Colonic mucosa (tissue), 4 donors: ENCODE data around the gene GNAS. TPM values are rescaled to one million over a fixed set of nuclear protein-coding genes. Genes with fewer than 3 reads are reported as not detected.
"Not testable (repeated sequence)": the region's sequence is repeated elsewhere in the genome, so short reads cannot be mapped to it uniquely, and the experiment has no call there.

Experiments used
- DNase-seq: peaks from one replicate; pipeline ENCODE4 v3.0.0-alpha.2; 2020
- H3K27ac ChIP-seq: fragments of 200-600 bp; one replicate; pipeline ENCODE4 v1.8.0; 2021
- H3K27me3 ChIP-seq: fragments of 200-600 bp; one replicate; pipeline ENCODE4 v1.8.0; 2021
- H3K36me3 ChIP-seq: fragments of 200-600 bp; one replicate; pipeline ENCODE4 v1.8.0; 2021
- H3K4me1 ChIP-seq: fragments of 200-600 bp; one replicate; pipeline ENCODE4 v1.8.0; 2021; ENCODE audit warnings: mild to moderate bottlenecking
- H3K4me3 ChIP-seq: fragments of 200-600 bp; one replicate; pipeline ENCODE4 v1.8.0; 2021
- H3K9ac ChIP-seq, 2 donors: one replicate each; pipeline ENCODE4 v1.7.0; 2013; ENCODE audit warnings: control low read depth in 2 of 2, low read depth in 2 of 2, low read length in 2 of 2
- H3K9me3 ChIP-seq: fragments of 200-600 bp; one replicate; pipeline ENCODE4 v1.8.0; 2021
- intact Hi-C: fragments of 100-400 bp; cut with DNase I; formaldehyde crosslinking; loops from one replicate; pipeline ENCODE4 v1.14.1; 2022
- total RNA-seq, 2 donors: library from RNA; stranded (reverse); fragmentation: NEBNext Ultra II Directional in 1 of 2; extraction: Animal tissue kit (Norgen Biotek cat#: 25700) in 1 of 2; gene quantifications; one replicate each; pipeline ENCODE4 v1.2.1, GENCODE V29; 2021
- TF ChIP-seq, protein P1 (sequence below): fragments of 200-600 bp; IDR thresholded peaks from one replicate; pipeline ENCODE4 v1.8.0; 2022; ENCODE audit warnings: antibody characterized with exemption, mild to moderate bottlenecking
- donor health status: healthy.
- donor health status: DM: no; HTN: no; CAD: no.
- donor health status: DM: no; HTN: no; CAD: no.

The GNAS gene
- total RNA-seq, 2 donors from 2014 or later: 683 to 715 TPM

DNA sequence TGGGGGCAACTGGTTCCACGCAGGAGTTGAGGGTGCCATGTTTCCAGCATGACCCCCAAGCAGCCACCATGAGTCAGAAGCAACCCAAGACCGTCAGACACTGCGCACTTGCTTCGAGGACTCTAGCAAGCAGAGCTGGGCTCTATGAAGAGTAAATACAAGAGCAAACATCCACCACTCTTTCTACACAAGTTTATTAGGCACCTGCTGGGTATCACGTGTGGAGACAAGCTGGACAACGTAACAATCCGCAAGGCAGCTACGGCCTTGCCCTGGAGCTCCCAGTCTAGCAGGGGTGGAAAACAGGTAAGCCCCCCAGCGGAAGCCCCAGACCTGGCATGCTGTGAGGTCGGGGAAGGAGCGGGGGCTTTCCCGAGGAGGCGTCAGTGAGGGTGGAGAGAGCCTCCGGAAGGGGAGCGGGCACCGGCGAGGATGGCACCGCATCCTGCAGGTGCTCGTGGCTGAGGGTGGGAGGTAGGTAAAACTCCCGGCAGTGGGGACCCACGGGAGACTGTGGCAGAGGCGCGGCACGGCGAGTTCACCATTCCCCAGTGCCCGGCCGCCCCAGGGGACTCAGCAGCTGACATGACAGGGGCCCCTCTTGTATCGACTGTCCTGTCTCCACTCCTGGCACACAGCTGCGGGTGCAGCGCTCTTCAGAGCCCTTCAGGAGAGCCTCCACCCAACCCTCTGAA lies 35.4 kb upstream of the GNAS start:
- TF ChIP-seq, protein P1, sequence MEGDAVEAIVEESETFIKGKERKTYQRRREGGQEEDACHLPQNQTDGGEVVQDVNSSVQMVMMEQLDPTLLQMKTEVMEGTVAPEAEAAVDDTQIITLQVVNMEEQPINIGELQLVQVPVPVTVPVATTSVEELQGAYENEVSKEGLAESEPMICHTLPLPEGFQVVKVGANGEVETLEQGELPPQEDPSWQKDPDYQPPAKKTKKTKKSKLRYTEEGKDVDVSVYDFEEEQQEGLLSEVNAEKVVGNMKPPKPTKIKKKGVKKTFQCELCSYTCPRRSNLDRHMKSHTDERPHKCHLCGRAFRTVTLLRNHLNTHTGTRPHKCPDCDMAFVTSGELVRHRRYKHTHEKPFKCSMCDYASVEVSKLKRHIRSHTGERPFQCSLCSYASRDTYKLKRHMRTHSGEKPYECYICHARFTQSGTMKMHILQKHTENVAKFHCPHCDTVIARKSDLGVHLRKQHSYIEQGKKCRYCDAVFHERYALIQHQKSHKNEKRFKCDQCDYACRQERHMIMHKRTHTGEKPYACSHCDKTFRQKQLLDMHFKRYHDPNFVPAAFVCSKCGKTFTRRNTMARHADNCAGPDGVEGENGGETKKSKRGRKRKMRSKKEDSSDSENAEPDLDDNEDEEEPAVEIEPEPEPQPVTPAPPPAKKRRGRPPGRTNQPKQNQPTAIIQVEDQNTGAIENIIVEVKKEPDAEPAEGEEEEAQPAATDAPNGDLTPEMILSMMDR: no peak
- intact Hi-C loops: no loop called here
- no peak for DNase-seq

DNA sequence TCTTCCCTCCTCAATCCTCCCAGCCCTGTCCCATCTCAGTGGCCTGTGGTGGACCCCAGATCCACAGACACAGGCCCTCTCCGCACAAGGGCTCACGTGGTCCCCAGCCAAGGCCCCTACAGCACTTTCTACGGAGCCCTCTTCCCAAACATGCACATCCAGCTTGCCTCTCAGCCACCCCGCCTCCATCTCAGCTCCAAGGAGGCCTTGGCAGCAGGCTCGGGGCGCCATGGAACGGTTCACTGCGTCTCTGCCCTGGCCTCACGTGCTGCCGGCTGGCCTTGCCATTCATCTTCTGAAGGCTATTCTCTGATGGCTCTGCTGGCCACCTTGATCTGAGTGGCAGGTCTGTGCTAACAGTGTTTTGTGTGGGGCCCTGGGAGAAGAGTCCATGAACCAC lies 34.8 kb upstream of the GNAS start:
- Histone ChIP-seq H3K4me3 (no peak overlapping the region), H3K36me3 (no peaks in the 10 kb centered on the region), H3K4me1 (no peaks in the 10 kb centered on the region), H3K9ac (no peak overlapping the region), H3K27me3 (no peaks in the 10 kb centered on the region), H3K27ac (no peak overlapping the region), H3K9me3 (no peaks in the 10 kb centered on the region)
- intact Hi-C loops: no loop called here
- TF ChIP-seq, protein P1: no peak
- DNase-seq: no peak

More for the DNA sequence above, 35.4 kb upstream of the GNAS start:
- H3K36me3 ChIP-seq: no peaks in the 10 kb centered on the region
- no peak overlapping the region for H3K4me3 ChIP-seq
- no peak overlapping the region for H3K27ac ChIP-seq
- H3K27me3 ChIP-seq: no peaks in the 10 kb centered on the region
- H3K4me1 ChIP-seq: no peaks in the 10 kb centered on the region
- H3K9ac ChIP-seq: no peak overlapping the region
- no peaks in the 10 kb centered on the region for H3K9me3 ChIP-seq

DNA sequence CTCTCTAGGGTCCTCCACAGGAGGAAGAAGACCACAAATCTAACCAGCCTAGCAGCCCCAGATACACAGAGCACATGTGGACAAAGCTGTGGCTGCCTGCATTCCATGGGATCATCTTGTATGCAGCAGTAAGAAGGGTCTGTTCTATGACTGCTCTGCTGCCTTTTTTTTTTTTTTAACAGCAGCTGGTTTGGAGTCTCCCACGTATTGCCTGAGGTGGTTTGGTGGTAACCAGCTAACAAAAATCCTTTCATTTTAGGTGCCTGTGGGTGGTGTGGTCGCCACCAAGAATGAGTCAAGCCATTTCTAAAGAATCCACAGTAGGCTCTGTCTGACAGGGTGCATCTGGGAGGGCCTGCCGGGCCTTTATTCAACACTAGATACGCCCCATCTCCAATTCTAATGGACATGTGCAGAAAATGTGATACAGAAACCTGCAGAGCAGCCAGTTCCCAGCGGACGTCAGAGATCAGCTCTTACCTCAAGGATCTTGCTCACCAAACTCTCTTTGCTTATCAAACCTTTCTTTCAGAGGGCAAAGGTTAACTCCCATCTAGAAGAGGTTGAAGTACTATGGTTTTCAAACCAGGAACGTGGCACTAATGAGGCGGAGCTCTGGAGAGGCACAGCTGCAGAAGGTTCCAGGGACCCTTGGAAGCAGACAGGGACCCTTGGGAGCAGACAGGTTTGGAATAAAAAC lies 33.8 kb upstream of the GNAS start:
- Histone ChIP-seq H3K9me3 (no peaks in the 10 kb centered on the region), H3K36me3 (no peaks in the 10 kb centered on the region), H3K27ac (no peak overlapping the region), H3K27me3 (no peaks in the 10 kb centered on the region), H3K9ac (no peak overlapping the region), H3K4me1 (no peaks in the 10 kb centered on the region), H3K4me3 (no peak overlapping the region)
- no peak for DNase-seq
- TF ChIP-seq, protein P1: no peak
- intact Hi-C loops: no loop called here

DNA sequence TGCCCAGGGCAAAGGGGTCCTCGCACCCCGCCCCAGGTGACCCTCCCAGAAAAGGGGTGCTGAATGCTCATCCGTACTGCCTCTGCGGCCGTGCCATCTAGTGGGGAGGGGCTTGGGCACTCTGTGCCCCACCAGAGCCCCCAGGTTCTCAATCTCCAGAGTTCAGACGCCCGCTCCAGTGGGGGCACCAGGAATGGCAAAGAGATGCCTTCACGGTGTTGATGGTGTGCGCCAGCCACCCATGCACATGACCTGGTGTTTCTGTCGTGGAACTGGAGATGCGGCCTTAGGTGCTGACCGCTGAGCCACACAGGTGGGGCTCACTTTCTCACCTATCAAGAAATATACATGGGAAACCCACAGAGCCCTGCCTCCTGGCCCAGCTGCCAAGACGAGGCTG lies 32.6 kb upstream of the GNAS start:
- H3K27me3 ChIP-seq: no peaks in the 10 kb centered on the region
- no peak for DNase-seq
- intact Hi-C loops: no loop called here
- H3K27ac ChIP-seq: no peak overlapping the region
- H3K4me3 ChIP-seq: no peak overlapping the region
- no peaks in the 10 kb centered on the region for H3K36me3 ChIP-seq
- no peak overlapping the region for H3K9ac ChIP-seq
- no peaks in the 10 kb centered on the region for H3K4me1 ChIP-seq
- no peaks in the 10 kb centered on the region for H3K9me3 ChIP-seq
- TF ChIP-seq, protein P1: no peak

DNA sequence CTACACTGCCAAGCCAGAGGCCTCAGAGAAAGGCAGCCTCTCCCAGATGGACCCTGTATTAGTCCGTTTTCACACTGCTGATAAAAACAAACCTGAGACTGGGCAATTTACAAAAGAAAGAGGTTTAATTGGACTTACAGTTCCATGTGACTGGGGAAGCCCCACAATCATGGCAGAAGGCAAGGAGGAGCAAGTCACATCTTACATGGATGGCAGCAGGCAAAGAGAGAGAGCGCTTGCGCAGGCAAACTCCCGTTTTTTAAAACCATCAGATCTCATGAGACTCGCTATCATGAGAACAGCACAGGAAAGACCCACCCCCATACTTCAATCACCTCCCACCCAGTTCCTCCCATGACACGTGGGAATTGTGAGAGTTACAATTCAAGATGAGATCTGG lies 32.0 kb upstream of the GNAS start:
- intact Hi-C loops, H3K4me3 ChIP-seq, H3K36me3 ChIP-seq, H3K27ac ChIP-seq, H3K9me3 ChIP-seq, DNase-seq, H3K9ac ChIP-seq, H3K4me1 ChIP-seq, H3K27me3 ChIP-seq: not testable (repeated sequence)

DNA sequence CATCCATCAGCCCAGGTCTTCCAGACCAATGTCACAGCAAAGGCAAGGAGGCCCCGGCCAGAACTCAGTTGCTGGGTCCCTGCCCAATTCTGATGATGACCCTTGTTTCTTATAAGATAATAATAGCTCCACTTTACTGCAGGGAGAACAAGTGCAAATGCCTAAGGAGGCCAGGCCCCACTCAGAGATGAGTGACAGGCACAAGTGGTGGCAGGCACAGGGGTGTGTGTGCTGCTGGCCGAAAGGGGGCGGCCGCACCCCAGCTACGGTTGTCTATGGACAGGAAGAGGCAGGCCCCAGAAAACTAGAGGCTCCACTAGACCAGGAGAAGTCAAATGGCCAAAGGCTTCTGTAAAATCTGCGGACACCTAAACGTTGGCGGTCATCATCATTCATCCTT lies 30.4 kb upstream of the GNAS start:
- intact Hi-C loops: no loop called here

More for the DNA sequence above, 30.4 kb upstream of the GNAS start:
- Histone ChIP-seq H3K9ac (no peak overlapping the region), H3K27ac (no peak overlapping the region), H3K4me3 (no peak overlapping the region), H3K4me1 (no peaks in the 10 kb centered on the region), H3K9me3 (no peaks in the 10 kb centered on the region), H3K27me3 (no peaks in the 10 kb centered on the region), H3K36me3 (no peaks in the 10 kb centered on the region)
- TF ChIP-seq, protein P1: no peak
- DNase-seq: no peak
